Mucosa of descending colon (tissue), 3 donors: Measurements from ENCODE around the gene AMHR2. TPM values are rescaled to one million over a fixed set of nuclear protein-coding genes. Genes with fewer than 3 reads are reported as not detected.
"Not testable (repeated sequence)": the region's sequence is repeated elsewhere in the genome, so short reads cannot be mapped to it uniquely, and the experiment has no call there.

ENCODE experiments used
- ATAC-seq: fragments of 200-7000 bp; cut with Tn5 transposase; one replicate; pipeline ENCODE4 v1.9.1; 2020; ENCODE audit warnings: mild to moderate bottlenecking, moderate library complexity
- DNase-seq, 3 donors: peaks; one replicate each; pipeline ENCODE4 v3.0.0-alpha.2; 2020
- H3K36me3 ChIP-seq: fragments of 200-600 bp; one replicate; pipeline ENCODE4 v1.8.0; 2021; ENCODE audit warnings: low read depth, mild to moderate bottlenecking
- H3K4me1 ChIP-seq: fragments of 200-600 bp; one replicate; pipeline ENCODE4 v1.8.0; 2021; ENCODE audit warnings: low read depth, mild to moderate bottlenecking
- H3K4me3 ChIP-seq: fragments of 200-600 bp; one replicate; pipeline ENCODE4 v1.8.0; 2021; ENCODE audit warnings: mild to moderate bottlenecking
- H3K9me3 ChIP-seq: fragments of 200-600 bp; one replicate; pipeline ENCODE4 v1.8.0; 2021; ENCODE audit warnings: mild to moderate bottlenecking
- CTCF ChIP-seq: fragments of 200-600 bp; IDR thresholded peaks from one replicate; pipeline ENCODE4 v1.8.0; 2022; ENCODE audit warnings: antibody characterized with exemption, mild to moderate bottlenecking
- intact Hi-C, 2 donors: fragments of 100-400 bp; cut with DNase I in 1 of 2; cut with micrococcal nuclease in 1 of 2; formaldehyde crosslinking; loops; one replicate each; pipeline versions ENCODE4 v1.11.0 to v1.11.1; 2022; cut with DNase I, micrococcal nuclease
- total RNA-seq, 3 donors: library from RNA; stranded (reverse); fragmentation: NEBNext Ultra II Directional in 2 of 3; extraction: Animal tissue kit (Norgen Biotek cat#: 25700) in 2 of 3; gene quantifications; one replicate each; pipeline versions ENCODE4 v1.2.1 to v1.2.4, GENCODE V29; 2021 to 2023
- donor health status: DM: no; HTN: no; CAD: no; lungs with moderate emphysema.
- donor health status: DM: no; HTN: no; CAD: no.
- donor health status: DM: no; HTN: yes; CAD: no.

AMHR2 gene
- total RNA-seq, 3 donors from 2014 or later, result 0.16 TPM; not detected in 2

GRCh38 chr12:53402871-53403270 lies 20.8 kb upstream of the AMHR2 start:
- Histone ChIP-seq H3K4me1 (no peaks in the 10 kb centered on the region), H3K9me3 (no peaks in the 10 kb centered on the region), H3K36me3 (peaks cover 5% of the 10 kb centered on the region), H3K4me3 (no peak overlapping the region)
- ATAC-seq (no peak), DNase-seq (no peak)
- intact Hi-C loops, result no loop called here
- TF ChIP-seq CTCF, result no peak

- DNase-seq, result no peak
- TF ChIP-seq CTCF, result no peak
- no peaks in the 10 kb centered on the region for H3K4me1 ChIP-seq
- H3K36me3 ChIP-seq, result peaks cover 16% of the 10 kb centered on the region
- ATAC-seq, result no peak
- intact Hi-C loops, result no loop called here
- no peak overlapping the region for H3K4me3 ChIP-seq
- H3K9me3 ChIP-seq, result no peaks in the 10 kb centered on the region
Measured at GRCh38 chr12:53410951-53411350, 12.7 kb upstream of the AMHR2 start.

GRCh38 chr12:53413485-53414204 lies 10.0 kb upstream of the AMHR2 start:
- Histone ChIP-seq H3K9me3 (no peaks in the 10 kb centered on the region), H3K4me3 (no peak overlapping the region), H3K4me1 (no peaks in the 10 kb centered on the region), H3K36me3 (peaks cover 16% of the 10 kb centered on the region)
- intact Hi-C loops, result no loop called here
- ATAC-seq (no peak), DNase-seq (no peak)
- TF ChIP-seq CTCF, result no peak

- intact Hi-C loops, result no loop called here
- Histone ChIP-seq H3K9me3 (no peaks in the 10 kb centered on the region), H3K4me1 (no peaks in the 10 kb centered on the region), H3K4me3 (no peak overlapping the region), H3K36me3 (peaks cover 8% of the 10 kb centered on the region)
- TF ChIP-seq CTCF, result no peak
- no peak for DNase-seq
- ATAC-seq, result no peak
Measured at GRCh38 chr12:53414756-53415417, 8.8 kb upstream of the AMHR2 start.

- H3K4me3 ChIP-seq, intact Hi-C loops, H3K36me3 ChIP-seq, DNase-seq, H3K9me3 ChIP-seq, H3K4me1 ChIP-seq, ATAC-seq: not testable (repeated sequence)
Measured at GRCh38 chr12:53415752-53416389, 7.8 kb upstream of the AMHR2 start.

- intact Hi-C loops, DNase-seq, ATAC-seq, H3K36me3 ChIP-seq, H3K4me3 ChIP-seq, H3K4me1 ChIP-seq, H3K9me3 ChIP-seq: not testable (repeated sequence)
Measured at GRCh38 chr12:53417291-53417816, 6.3 kb upstream of the AMHR2 start.
